ENCODE data around the gene HAPLN1. TPM values are rescaled to one million over a fixed set of nuclear protein-coding genes. Genes with fewer than 3 reads are reported as not detected.

Gene HAPLN1
- total and polyA plus RNA-seq, 2 of the 4 experiments (the other 2 are of a cell fraction), result under 0.01 to 0.07 TPM

DNA sequence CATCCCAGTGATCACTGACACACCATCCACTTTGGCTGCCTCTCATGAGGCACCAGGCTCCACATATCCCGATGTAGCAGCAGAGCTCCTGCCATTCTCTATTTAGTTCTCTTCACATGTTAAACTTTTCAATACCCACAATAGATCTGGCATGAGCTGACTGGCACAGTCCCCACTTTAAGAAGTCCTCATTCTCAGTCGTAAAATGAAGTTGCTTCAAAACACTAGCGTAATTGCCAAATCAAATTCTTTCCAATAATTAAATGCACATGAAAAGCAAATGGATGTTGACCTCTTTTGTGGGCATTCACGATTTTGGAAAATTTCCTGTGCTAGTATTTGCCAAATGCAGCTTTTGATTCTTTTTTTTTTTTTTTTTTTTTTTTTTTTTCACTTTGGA, 32.4 kb downstream of the HAPLN1 start:
- no TSS peak for BruUV-seq (replicated peaks)
- Histone ChIP-seq H2AFZ (replicated peaks; ENCODE audit: low read length, poor library complexity) (no peak overlapping the region), H3K9me3 (ENCODE audit: control insufficient read depth, insufficient read depth, low read length) (no peaks in the 10 kb centered on the region), H4K91ac (ENCODE audit: insufficient read depth, low read depth, low read length) (no peak overlapping the region), H3K4me3 (ENCODE audit: insufficient read depth, low read depth, low read length) (no peak overlapping the region), H3K36me3 (ENCODE audit: control insufficient read depth, insufficient read depth, low read length) (no peaks in the 10 kb centered on the region), H4K8ac (ENCODE audit: low read depth in 2 of 2, low read length in 2 of 2) (no peak overlapping the region), H3K4ac (ENCODE audit: low read depth, low read length) (no peak overlapping the region), H3K9me1 (ENCODE audit: insufficient read depth, low read length) (no peaks in the 10 kb centered on the region), H3K14ac (replicated peaks; ENCODE audit: low read depth, low read length) (no peak overlapping the region), H2AK9ac (replicated peaks; ENCODE audit: low read depth, low read length, poor library complexity) (no peak overlapping the region), H3K27ac (ENCODE audit: insufficient read depth, low read length) (no peak overlapping the region), H3K9ac (ENCODE audit: low read depth, low read length) (no peak overlapping the region), H3K18ac (ENCODE audit: low read depth, low read length) (no peak overlapping the region), H3K23ac (ENCODE audit: low read depth, low read length) (no peak overlapping the region), H2AK5ac (ENCODE audit: low read depth, low read length) (no peak overlapping the region), H4K20me1 (ENCODE audit: insufficient read depth, low read length) (no peaks in the 10 kb centered on the region), H3K79me1 (ENCODE audit: low read depth in 1 of 2, low read length in 2 of 2) (no peaks in the 10 kb centered on the region), H3K56ac (ENCODE audit: extremely low read depth, insufficient read depth, low read length) (no peak overlapping the region), H2BK15ac (ENCODE audit: low read depth, low read length) (no peak overlapping the region), H3K27me3 (ENCODE audit: control insufficient read depth, insufficient read depth, low read length) (peaks cover 5% of the 10 kb centered on the region), H3K4me1 (ENCODE audit: control insufficient read depth, insufficient read depth, low read length) (no peaks in the 10 kb centered on the region), H2BK20ac (ENCODE audit: low read depth, low read length) (no peak overlapping the region), H2BK120ac (ENCODE audit: low read depth, low read length) (no peak overlapping the region), H3K4me2 (ENCODE audit: low read depth, low read length) (no peak overlapping the region), H4K5ac (ENCODE audit: low read depth, low read length) (no peak overlapping the region), H2BK5ac (ENCODE audit: low read depth, low read length, poor library complexity, severe bottlenecking) (no peak overlapping the region)
- WGBS, 2 experiments (ENCODE audit: extremely low coverage in 2 of 2, insufficient read length in 1 of 2), result 83% methylated on average over 1 of the region's 4 CpGs; no CpG with 5 or more reads in 1 of the 2 experiments
- no peak for ATAC-seq (ENCODE audit: low read depth)
- in situ Hi-C loops (cut with MboI; ENCODE audit: low sequenced_read_pairs), result no loop called here
- TF ChIP-seq, protein P1, sequence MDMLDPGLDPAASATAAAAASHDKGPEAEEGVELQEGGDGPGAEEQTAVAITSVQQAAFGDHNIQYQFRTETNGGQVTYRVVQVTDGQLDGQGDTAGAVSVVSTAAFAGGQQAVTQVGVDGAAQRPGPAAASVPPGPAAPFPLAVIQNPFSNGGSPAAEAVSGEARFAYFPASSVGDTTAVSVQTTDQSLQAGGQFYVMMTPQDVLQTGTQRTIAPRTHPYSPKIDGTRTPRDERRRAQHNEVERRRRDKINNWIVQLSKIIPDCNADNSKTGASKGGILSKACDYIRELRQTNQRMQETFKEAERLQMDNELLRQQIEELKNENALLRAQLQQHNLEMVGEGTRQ (IDR thresholded peaks at IDR 0.05; ENCODE audit: low read depth, low read length), result no peak
- TF ChIP-seq RCOR1 (IDR thresholded peaks at IDR 0.05; ENCODE audit: insufficient replicate concordance, low read length), result no peak
- no peak for TF ChIP-seq RAD21 (IDR thresholded peaks at IDR 0.05; ENCODE audit: low read length)
- no peak for TF ChIP-seq FOS (IDR thresholded peaks at IDR 0.05; ENCODE audit: low read depth, low read length)
- TF ChIP-seq BHLHE40 (IDR thresholded peaks at IDR 0.05; ENCODE audit: low read depth, low read length), result no peak
- no peak for TF ChIP-seq MAZ (IDR thresholded peaks at IDR 0.05; ENCODE audit: borderline replicate concordance, low read depth, low read length)
- no peak for TF ChIP-seq CHD1 (IDR thresholded peaks at IDR 0.05; ENCODE audit: low read depth, low read length)
- no peak for TF ChIP-seq CEBPB (IDR thresholded peaks at IDR 0.05; ENCODE audit: low read depth, low read length)
- TF ChIP-seq, protein P2, sequence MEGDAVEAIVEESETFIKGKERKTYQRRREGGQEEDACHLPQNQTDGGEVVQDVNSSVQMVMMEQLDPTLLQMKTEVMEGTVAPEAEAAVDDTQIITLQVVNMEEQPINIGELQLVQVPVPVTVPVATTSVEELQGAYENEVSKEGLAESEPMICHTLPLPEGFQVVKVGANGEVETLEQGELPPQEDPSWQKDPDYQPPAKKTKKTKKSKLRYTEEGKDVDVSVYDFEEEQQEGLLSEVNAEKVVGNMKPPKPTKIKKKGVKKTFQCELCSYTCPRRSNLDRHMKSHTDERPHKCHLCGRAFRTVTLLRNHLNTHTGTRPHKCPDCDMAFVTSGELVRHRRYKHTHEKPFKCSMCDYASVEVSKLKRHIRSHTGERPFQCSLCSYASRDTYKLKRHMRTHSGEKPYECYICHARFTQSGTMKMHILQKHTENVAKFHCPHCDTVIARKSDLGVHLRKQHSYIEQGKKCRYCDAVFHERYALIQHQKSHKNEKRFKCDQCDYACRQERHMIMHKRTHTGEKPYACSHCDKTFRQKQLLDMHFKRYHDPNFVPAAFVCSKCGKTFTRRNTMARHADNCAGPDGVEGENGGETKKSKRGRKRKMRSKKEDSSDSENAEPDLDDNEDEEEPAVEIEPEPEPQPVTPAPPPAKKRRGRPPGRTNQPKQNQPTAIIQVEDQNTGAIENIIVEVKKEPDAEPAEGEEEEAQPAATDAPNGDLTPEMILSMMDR (conservative IDR thresholded peaks at IDR 0.05; ENCODE audit: low read depth, low read length), result no peak
- no peak for TF ChIP-seq NFE2L2 (IDR thresholded peaks at IDR 0.05; ENCODE audit: low read depth, low read length)
- TF ChIP-seq, protein P3, sequence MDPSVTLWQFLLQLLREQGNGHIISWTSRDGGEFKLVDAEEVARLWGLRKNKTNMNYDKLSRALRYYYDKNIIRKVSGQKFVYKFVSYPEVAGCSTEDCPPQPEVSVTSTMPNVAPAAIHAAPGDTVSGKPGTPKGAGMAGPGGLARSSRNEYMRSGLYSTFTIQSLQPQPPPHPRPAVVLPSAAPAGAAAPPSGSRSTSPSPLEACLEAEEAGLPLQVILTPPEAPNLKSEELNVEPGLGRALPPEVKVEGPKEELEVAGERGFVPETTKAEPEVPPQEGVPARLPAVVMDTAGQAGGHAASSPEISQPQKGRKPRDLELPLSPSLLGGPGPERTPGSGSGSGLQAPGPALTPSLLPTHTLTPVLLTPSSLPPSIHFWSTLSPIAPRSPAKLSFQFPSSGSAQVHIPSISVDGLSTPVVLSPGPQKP (IDR thresholded peaks at IDR 0.05; ENCODE audit: borderline replicate concordance, low read depth, low read length), result no peak
- TF ChIP-seq POLR2A (IDR thresholded peaks at IDR 0.05; ENCODE audit: low read depth, low read length), result no peak
- TF ChIP-seq RFX5 (IDR thresholded peaks at IDR 0.05; ENCODE audit: low read depth, low read length), result no peak
- TF ChIP-seq SMC3 (IDR thresholded peaks at IDR 0.05; ENCODE audit: low read depth, low read length), result no peak
- no peak for TF ChIP-seq MXI1 (IDR thresholded peaks at IDR 0.05; ENCODE audit: borderline replicate concordance, low read depth, low read length)
- TF ChIP-seq MAFK (IDR thresholded peaks at IDR 0.05; ENCODE audit: low read depth, low read length), result no peak
- intact Hi-C loops (cut with micrococcal nuclease), result no loop called here
- dilution Hi-C loops (cut with HindIII; ENCODE audit: low sequenced_read_pairs, unreplicated experiment), result no loop called here
- no peak for DNase-seq
- ChIA-PET POLR2A (ENCODE audit: unreplicated experiment) (no interaction called here), CTCF (no interaction called here)
